SK-N-SH (cell line): ENCODE measurements around the gene ATR. TPM values are rescaled to one million over a fixed set of nuclear protein-coding genes. Genes with fewer than 3 reads are reported as not detected.

Experiments used
- CTCF ChIA-PET: fragments of 300-600, 350-600 bp; formaldehyde crosslinking; extraction: SDS; loops from one replicate; lab custom pipeline; 2021; lab: Yijun Ruan, JAX
- POLR2A ChIA-PET: fragments of 350-600 bp; sonication (Branson Sonifier 250); formaldehyde crosslinking; extraction: SDS; loops from one replicate; lab custom pipeline; 2020; ENCODE audit warnings: antibody characterized with exemption, inconsistent platforms; lab: Yijun Ruan, JAX
- DNase-seq: peaks from one replicate; pipeline ENCODE4 v3.0.0; 2012
- H2AFZ ChIP-seq: fragments of 200-600 bp; sonication (generic); 2 replicates; pipeline ENCODE4 v1.8.1; 2016; ENCODE audit warnings: antibody characterized with exemption, mild to moderate bottlenecking, low read depth
- H3F3A ChIP-seq: fragments of 200-600 bp; sonication (generic); replicated peaks from 2 replicates; pipeline ENCODE3; 2016; ENCODE audit warnings: antibody characterized with exemption, mild to moderate bottlenecking; ENCODE audit not compliant: insufficient read depth
- H3K27ac ChIP-seq, 2 experiments: fragments of 200-500 bp in 1 of 2; fragments of 200-600 bp in 1 of 2; sonication (Bioruptor generic) in 1 of 2; sonication (generic), shearing (Covaris generic) in 1 of 2; 2 replicates each; pipeline versions ENCODE4 v1.5.1 to v1.6.1; 2014 to 2016; ENCODE audit warnings: low read depth in 2 of 2, inconsistent platforms in 1 of 2, low read length in 1 of 2, mild to moderate bottlenecking in 1 of 2, mixed read lengths in 1 of 2
- H3K27me3 ChIP-seq: fragments of 200-600 bp; sonication (generic), shearing (Covaris generic); 2 replicates; pipeline ENCODE4 v1.6.1; 2016; ENCODE audit warnings: mixed run types; ENCODE audit not compliant: insufficient read depth
- H3K36me3 ChIP-seq, 2 experiments: fragments of 200-500 bp in 1 of 2; fragments of 200-600 bp in 1 of 2; sonication (Bioruptor generic) in 1 of 2; sonication (generic) in 1 of 2; replicated peaks in 1 of 2; 2 replicates each; pipeline versions ENCODE3 to v1.5.1; 2014 to 2016; ENCODE audit warnings: low read length in 1 of 2, mild to moderate bottlenecking in 1 of 2; ENCODE audit not compliant: insufficient read depth in 2 of 2, control insufficient read depth in 1 of 2
- H3K4me1 ChIP-seq, 2 experiments: fragments of 200-500 bp in 1 of 2; fragments of 200-600 bp in 1 of 2; sonication (Bioruptor generic) in 1 of 2; sonication (generic), shearing (Covaris generic) in 1 of 2; 2 replicates each; pipeline versions ENCODE4 v1.5.1 to v1.6.1; 2014 to 2016; ENCODE audit warnings: low read depth in 1 of 2, low read length in 1 of 2, mixed run types in 1 of 2; ENCODE audit not compliant: insufficient read depth in 2 of 2, control insufficient read depth in 1 of 2
- H3K4me2 ChIP-seq: fragments of 200-600 bp; sonication (generic), shearing (Covaris generic); 2 replicates; pipeline ENCODE4 v1.6.1; 2017; ENCODE audit warnings: mixed run types
- H3K4me3 ChIP-seq, 2 experiments: fragments of 200-500 bp in 1 of 2; fragments of 200-600 bp in 1 of 2; sonication (Bioruptor generic) in 1 of 2; sonication (generic), shearing (Covaris generic) in 1 of 2; 2 replicates each; pipeline versions ENCODE4 v1.5.1 to v1.8.1; 2014 to 2016; ENCODE audit warnings: low read depth in 2 of 2, inconsistent platforms in 1 of 2, low read length in 1 of 2, mild to moderate bottlenecking in 1 of 2, mixed read lengths in 1 of 2, moderate library complexity in 1 of 2
- H3K79me2 ChIP-seq: fragments of 200-600 bp; sonication (generic); 2 replicates; pipeline ENCODE4 v1.8.1; 2017; ENCODE audit warnings: mild to moderate bottlenecking; ENCODE audit not compliant: insufficient read depth
- H3K9ac ChIP-seq: fragments of 200-600 bp; sonication (generic); 2 replicates; pipeline ENCODE4 v1.6.1; 2017; ENCODE audit warnings: mixed run types
- H3K9me2 ChIP-seq: fragments of 200-600 bp; sonication (generic); 2 replicates; pipeline ENCODE4 v1.6.1; 2017; ENCODE audit warnings: mixed run types
- H3K9me3 ChIP-seq: fragments of 200-600 bp; sonication (generic); 2 replicates; pipeline ENCODE4 v1.6.1; 2017; ENCODE audit warnings: mixed run types, mild to moderate bottlenecking, moderate library complexity
- H4K20me1 ChIP-seq: fragments of 200-600 bp; sonication (generic); 2 replicates; pipeline ENCODE4 v1.6.1; 2017; ENCODE audit warnings: mild to moderate bottlenecking, mixed run types; ENCODE audit not compliant: insufficient read depth
- ELF1 ChIP-seq: IDR thresholded peaks from 2 replicates; pipeline ENCODE4 v1.4.0; 2012
- EP300 ChIP-seq, 2 experiments: IDR thresholded peaks; 2 replicates each; pipeline versions ENCODE4 v1.4.0 to v1.6.1; 2012; ENCODE audit warnings: borderline replicate concordance in 1 of 2, low read depth in 1 of 2, low read length in 1 of 2
- FOSL2 ChIP-seq: IDR thresholded peaks from 2 replicates; pipeline ENCODE4 v1.4.0; 2012; ENCODE audit warnings: low read depth, mild to moderate bottlenecking, moderate library complexity, borderline replicate concordance
- FOXM1 ChIP-seq: IDR thresholded peaks from 2 replicates; pipeline ENCODE4 v1.4.0; 2012; ENCODE audit warnings: low read depth, mild to moderate bottlenecking
- GABPA ChIP-seq: IDR thresholded peaks from 2 replicates; pipeline ENCODE4 v1.4.0; 2012; ENCODE audit warnings: low read depth, mild to moderate bottlenecking
- GATA2 ChIP-seq: sonication (generic); formaldehyde crosslinking; IDR thresholded peaks from 2 replicates; pipeline ENCODE4 v1.5.0; 2020; ENCODE audit warnings: mild to moderate bottlenecking, missing genetic modification reagents
- IRF3 ChIP-seq: fragments of 150-350 bp; IDR thresholded peaks from 2 replicates; pipeline ENCODE4 v1.6.1; 2016; ENCODE audit warnings: mild to moderate bottlenecking, low read depth, low read length
- JUND ChIP-seq: IDR thresholded peaks from 2 replicates; pipeline ENCODE4 v1.4.0; 2012
- MEF2A ChIP-seq: IDR thresholded peaks from 2 replicates; pipeline ENCODE4 v1.4.0; 2012; ENCODE audit warnings: low read depth, borderline replicate concordance
- NFIC ChIP-seq: IDR thresholded peaks from 2 replicates; pipeline ENCODE4 v1.4.0; 2012; ENCODE audit warnings: borderline replicate concordance
- NRF1 ChIP-seq: IDR thresholded peaks from 2 replicates; pipeline ENCODE4 v1.6.1; 2012; ENCODE audit warnings: low read depth, mild to moderate bottlenecking, low read length
- PBX3 ChIP-seq: IDR thresholded peaks from 2 replicates; pipeline ENCODE4; 2012
- RAD21 ChIP-seq: IDR thresholded peaks from 2 replicates; pipeline ENCODE4 v1.6.1; 2012; ENCODE audit warnings: mild to moderate bottlenecking, low read length
- RFX5 ChIP-seq: IDR thresholded peaks from 2 replicates; pipeline ENCODE4 v1.6.1; 2012; ENCODE audit warnings: mild to moderate bottlenecking, improper control_type of control experiment, low read length
- SMC3 ChIP-seq: IDR thresholded peaks from 2 replicates; pipeline ENCODE4 v1.6.1; 2012; ENCODE audit warnings: low read depth, low read length, improper control_type of control experiment
- TAF1 ChIP-seq: IDR thresholded peaks from 2 replicates; pipeline ENCODE4 v1.6.1; 2012; ENCODE audit warnings: low read depth, mild to moderate bottlenecking, low read length, moderate library complexity, borderline replicate concordance
- TCF12 ChIP-seq: IDR thresholded peaks from 2 replicates; pipeline ENCODE4 v1.4.0; 2012
- TEAD4 ChIP-seq: IDR thresholded peaks from 2 replicates; pipeline ENCODE4 v1.4.0; 2012; ENCODE audit warnings: mild to moderate bottlenecking, borderline replicate concordance; ENCODE audit not compliant: insufficient read depth
- USF2 ChIP-seq: fragments of 150-350 bp; IDR thresholded peaks from 2 replicates; pipeline ENCODE4 v1.6.1; 2017; ENCODE audit warnings: antibody characterized with exemption, low read length, low read depth, borderline replicate concordance
- YY1 ChIP-seq: IDR thresholded peaks from 2 replicates; pipeline ENCODE4 v1.4.0; 2012; ENCODE audit warnings: low read depth, mild to moderate bottlenecking
- ZBTB33 ChIP-seq: IDR thresholded peaks from 2 replicates; pipeline ENCODE4 v1.4.0; 2012; ENCODE audit warnings: low read depth, borderline replicate concordance
- WGBS: methylation state at CpG from one replicate; pipeline ENCODE4 v1.1.6; 2017; ENCODE audit warnings: low lambda C conversion rate; 5-methylcytosine and 5-hydroxymethylcytosine counted together
- polyA plus RNA-seq, 3 experiments: library from polyadenylated mRNA; depleted of rRNA; stranded (reverse); fragments of >200 nt; gene quantifications; 2 replicates each; pipeline ENCODE4 v1.2.3, GENCODE V29; 2012

ATR gene
- polyA plus RNA-seq, 1 of the 3 experiments (the other 2 are of a cell fraction) = 7.3 TPM

- TF ChIP-seq EP300 (IDR thresholded peaks at IDR 0.05; ENCODE audit: borderline replicate concordance in 1 of 2, low read depth in 1 of 2, low read length in 1 of 2) (no peak), ELF1 (no peak), SMC3 (no peak), MEF2A (no peak), RAD21 (no peak), IRF3 (no peak), RFX5 (no peak), JUND (no peak), YY1 (no peak), TCF12 (no peak), TEAD4 (no peak)
- Histone ChIP-seq H3K27ac (no peak overlapping the region), H3K4me1 (no peaks in the 10 kb centered on the region), H3K4me3 (no peak overlapping the region), H3K9me2 (no peaks in the 10 kb centered on the region), H3K79me2 (no peaks in the 10 kb centered on the region), H3K9ac (no peak overlapping the region), H3K27me3 (no peaks in the 10 kb centered on the region), H3K36me3 (peaks cover 29 to 52% of the 10 kb centered on the region in 2 experiments), H3K4me2 (no peak overlapping the region), H3K9me3 (no peaks in the 10 kb centered on the region), H4K20me1 (no peaks in the 10 kb centered on the region), H3F3A (peaks cover 7% of the 10 kb centered on the region), H2AFZ (no peak overlapping the region)
- 98% methylated on average over 4 of the region's 4 CpGs for WGBS
- CTCF ChIA-PET = no interaction called here
- DNase-seq = no peak
- POLR2A ChIA-PET = no interaction called here
These were observed 54.5 kb downstream of the ATR start for GRCh38 chr3:142523921-142524566.

GRCh38 chr3:142509079-142509478 lies 69.5 kb downstream of the ATR start:
- CTCF ChIA-PET = no interaction called here
- peaks cover 28 to 48% of the 10 kb centered on the region in 2 experiments for H3K36me3 ChIP-seq
- H3K79me2 ChIP-seq = no peaks in the 10 kb centered on the region
- peaks cover 7% of the 10 kb centered on the region for H3F3A ChIP-seq
- no peaks in the 10 kb centered on the region for H3K27me3 ChIP-seq
- WGBS = 86% methylated on average over 3 of the region's 3 CpGs
- no peaks in the 10 kb centered on the region for H4K20me1 ChIP-seq
- POLR2A ChIA-PET = no interaction called here
- no peaks in the 10 kb centered on the region for H3K9me3 ChIP-seq
- H3K27ac ChIP-seq = no peak overlapping the region
- H2AFZ ChIP-seq = no peak overlapping the region
- no peaks in the 10 kb centered on the region for H3K4me1 ChIP-seq
- DNase-seq = no peak
- no peak overlapping the region for H3K9ac ChIP-seq
- no peak overlapping the region for H3K4me3 ChIP-seq
- H3K4me2 ChIP-seq = no peak overlapping the region
- no peak for TF ChIP-seq MEF2A
- no peak for TF ChIP-seq RAD21
- no peak for TF ChIP-seq GATA2 (CRISPR knock-in tag)
- TF ChIP-seq ZBTB33 = no peak
- TF ChIP-seq FOXM1 = no peak
- TF ChIP-seq YY1 = no peak
- TF ChIP-seq ELF1 = no peak
- no peak for TF ChIP-seq TCF12
- no peak for TF ChIP-seq USF2
- no peak for TF ChIP-seq EP300 (IDR thresholded peaks at IDR 0.05; ENCODE audit: borderline replicate concordance in 1 of 2, low read depth in 1 of 2, low read length in 1 of 2)
- TF ChIP-seq FOSL2 = no peak
- TF ChIP-seq NRF1 = no peak
- TF ChIP-seq GABPA = no peak
- no peak for TF ChIP-seq PBX3
- no peak for TF ChIP-seq RFX5
- TF ChIP-seq TAF1 = no peak
- no peak for TF ChIP-seq NFIC
- H3K9me2 ChIP-seq = no peaks in the 10 kb centered on the region
